IMR-90 (cell line): ENCODE measurements around the gene SCAANT1.

ENCODE experiments used
- POLR2A ChIP-seq: IDR thresholded peaks from 2 replicates; pipeline ENCODE4 v1.6.1; 2012; ENCODE audit warnings: mild to moderate bottlenecking, low read depth, low read length
- RAD21 ChIP-seq: IDR thresholded peaks from 2 replicates; pipeline ENCODE4 v1.6.1; 2012; ENCODE audit warnings: low read length, improper control_type of control experiment
- RCOR1 ChIP-seq: IDR thresholded peaks from 2 replicates; pipeline ENCODE4 v1.6.1; 2012; ENCODE audit warnings: mild to moderate bottlenecking, low read length, improper control_type of control experiment; ENCODE audit not compliant: insufficient replicate concordance
- RFX5 ChIP-seq: IDR thresholded peaks from 2 replicates; pipeline ENCODE4 v1.8.0; 2012; ENCODE audit warnings: low read depth, mild to moderate bottlenecking, low read length, moderate library complexity
- TF ChIP-seq, protein P1 (sequence below): conservative IDR thresholded peaks from 2 replicates; pipeline ENCODE4 v1.5.1; 2012; ENCODE audit warnings: mild to moderate bottlenecking, low read depth, low read length, improper control_type of control experiment

DNA sequence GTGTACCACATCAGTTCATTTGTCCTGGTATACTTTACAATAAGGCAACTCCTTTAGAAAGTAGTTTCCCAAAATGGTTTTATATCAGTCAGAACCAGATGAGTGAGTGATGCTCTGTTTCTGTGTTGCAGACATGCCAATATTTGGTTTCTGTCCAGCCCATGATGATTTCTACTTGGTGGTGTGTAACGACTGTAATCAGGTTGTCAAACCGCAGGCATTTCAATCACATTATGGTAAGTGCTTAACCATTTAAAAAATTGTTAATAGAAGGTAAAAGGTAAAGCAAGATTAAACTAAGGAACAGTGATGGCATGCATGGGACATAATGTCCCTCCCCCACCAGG, 40.0 kb upstream of the SCAANT1 start:
- TF ChIP-seq POLR2A (no peak), RCOR1 (no peak), RAD21 (no peak), RFX5 (no peak)
- TF ChIP-seq, protein P1, sequence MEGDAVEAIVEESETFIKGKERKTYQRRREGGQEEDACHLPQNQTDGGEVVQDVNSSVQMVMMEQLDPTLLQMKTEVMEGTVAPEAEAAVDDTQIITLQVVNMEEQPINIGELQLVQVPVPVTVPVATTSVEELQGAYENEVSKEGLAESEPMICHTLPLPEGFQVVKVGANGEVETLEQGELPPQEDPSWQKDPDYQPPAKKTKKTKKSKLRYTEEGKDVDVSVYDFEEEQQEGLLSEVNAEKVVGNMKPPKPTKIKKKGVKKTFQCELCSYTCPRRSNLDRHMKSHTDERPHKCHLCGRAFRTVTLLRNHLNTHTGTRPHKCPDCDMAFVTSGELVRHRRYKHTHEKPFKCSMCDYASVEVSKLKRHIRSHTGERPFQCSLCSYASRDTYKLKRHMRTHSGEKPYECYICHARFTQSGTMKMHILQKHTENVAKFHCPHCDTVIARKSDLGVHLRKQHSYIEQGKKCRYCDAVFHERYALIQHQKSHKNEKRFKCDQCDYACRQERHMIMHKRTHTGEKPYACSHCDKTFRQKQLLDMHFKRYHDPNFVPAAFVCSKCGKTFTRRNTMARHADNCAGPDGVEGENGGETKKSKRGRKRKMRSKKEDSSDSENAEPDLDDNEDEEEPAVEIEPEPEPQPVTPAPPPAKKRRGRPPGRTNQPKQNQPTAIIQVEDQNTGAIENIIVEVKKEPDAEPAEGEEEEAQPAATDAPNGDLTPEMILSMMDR, result no peak
